AML-193 (cell line): ENCODE results near the gene ZIK1.
A peak's percentile ranks its signal among the peaks of the same experiment; 100 is the strongest.

Source experiments
- DNase-seq, 2 experiments: peaks; one replicate each; lab custom pipeline; 2025; lab: John Stamatoyannopoulos, UW

The ZIK1 gene

DNA sequence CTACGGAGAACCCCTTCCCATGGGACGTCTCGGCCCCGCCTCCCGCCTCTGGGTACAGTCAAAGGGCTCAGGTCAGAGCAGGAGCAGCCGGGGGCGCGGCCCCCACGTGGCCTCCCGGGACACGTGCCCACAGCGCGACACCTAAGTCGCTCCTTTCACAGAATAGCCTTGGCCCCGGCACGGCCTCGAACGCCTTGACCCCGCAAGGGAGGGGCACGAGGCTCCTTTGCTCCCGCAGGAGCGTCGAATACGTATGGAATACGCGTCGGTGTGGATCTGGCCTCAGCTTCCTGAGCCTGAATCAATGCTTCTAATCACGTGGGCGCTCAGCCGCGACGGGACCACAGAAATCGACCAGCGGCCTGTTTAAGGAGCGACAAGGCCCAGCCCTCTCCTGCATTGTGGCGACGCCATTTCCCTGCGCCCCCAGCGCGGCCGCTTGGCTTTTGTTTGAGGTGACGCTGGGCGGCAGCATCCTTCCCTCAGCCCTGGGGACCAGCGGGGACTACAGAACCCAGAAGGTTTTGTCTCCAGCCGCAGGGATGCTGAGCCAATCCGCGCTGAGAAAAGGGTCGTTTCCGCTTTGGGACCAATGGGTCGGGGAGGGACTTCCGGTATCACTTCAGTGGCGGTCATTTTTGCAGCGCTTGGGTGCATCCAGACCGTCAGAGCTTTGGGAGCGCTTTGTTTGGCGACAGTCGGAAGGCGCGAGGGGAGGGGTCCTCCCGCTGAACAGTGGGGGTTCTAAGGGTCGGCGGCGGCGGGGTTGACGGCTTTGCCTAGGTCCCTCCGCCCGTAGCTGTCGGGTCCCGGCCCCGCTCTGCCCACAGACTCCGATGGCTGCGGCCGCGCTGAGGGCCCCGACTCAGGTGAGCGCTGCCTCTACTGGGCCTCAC lies at the start of gene ZIK1:
TSS of gene ZIK1 (plus strand) at position 625 of the 896 bp plus-strand sequence. CDS start at position 837, 212 bp downstream.
- no peak for DNase-seq

GRCh38 chr19:57537953-57538547 lies 45.9 kb upstream of the ZIK1 start:
- DNase-seq: no peak

DNA sequence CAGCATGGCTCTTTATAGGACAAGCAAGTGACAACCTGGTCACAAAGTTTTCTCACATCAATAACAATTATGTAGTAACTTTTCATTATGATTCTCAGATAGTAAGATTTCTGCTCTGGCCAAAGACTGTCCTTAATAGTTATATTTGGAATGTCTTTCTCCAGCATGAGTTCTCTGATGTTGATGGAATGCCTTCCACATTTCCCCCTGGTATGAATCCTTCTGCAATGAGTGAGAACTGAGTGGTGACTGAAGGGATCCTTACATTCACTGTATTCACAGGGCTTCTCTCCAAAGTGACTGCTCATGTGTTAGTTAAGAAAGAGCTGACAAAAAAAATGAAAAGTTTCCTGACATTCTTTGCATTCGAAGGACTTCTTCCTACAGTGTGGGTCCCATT lies 37.4 kb upstream of the ZIK1 start:
- DNase-seq: no peak

DNA sequence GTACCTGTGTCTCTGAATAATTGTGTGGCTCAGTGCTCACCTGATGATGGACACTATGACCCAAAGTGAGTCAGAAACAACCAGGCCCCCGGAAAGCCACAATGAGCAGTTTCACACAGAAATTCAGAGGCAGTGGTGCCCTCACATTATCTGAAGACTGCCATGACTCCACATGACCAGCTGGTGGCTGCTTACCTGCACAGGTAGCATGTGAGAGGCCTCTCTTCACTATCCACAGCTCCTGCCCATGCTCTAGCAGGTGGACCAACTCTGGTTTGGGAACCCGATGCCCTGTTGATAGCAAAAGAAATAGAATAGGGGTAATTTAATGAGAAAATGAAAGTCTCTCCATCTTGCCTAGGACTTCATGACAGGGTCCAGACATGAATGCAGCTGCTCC lies 31.5 kb upstream of the ZIK1 start:
- no peak for DNase-seq

GRCh38 chr19:57557659-57558058 lies 26.3 kb upstream of the ZIK1 start:
- no peak for DNase-seq

DNA sequence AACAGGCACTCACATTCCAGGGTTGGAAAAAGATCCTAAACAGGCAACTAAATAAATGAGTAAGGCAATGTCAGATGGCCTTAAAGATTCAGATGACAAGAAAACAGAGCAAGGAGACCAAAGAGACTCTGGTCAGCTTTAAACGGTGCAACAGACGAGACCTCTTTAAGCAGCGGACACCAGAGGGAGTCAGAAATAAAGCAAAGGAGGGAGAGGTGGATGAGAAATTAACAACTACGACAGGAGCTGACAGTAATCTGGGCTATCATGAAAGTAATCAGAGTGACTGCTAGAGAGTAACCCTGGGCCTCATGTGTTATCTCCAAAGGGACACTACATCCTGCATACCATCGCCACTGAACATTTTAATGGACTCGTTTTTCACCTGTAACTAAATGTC lies 25.4 kb upstream of the ZIK1 start:
- DNase-seq: peak in 1 of 2 experiments; percentile 19

GRCh38 chr19:57559008-57559403 lies 24.9 kb upstream of the ZIK1 start:
- DNase-seq: peak; percentile 33 to 36

- peak; percentile 72 to 79 for DNase-seq
Measured at GRCh38 chr19:57559404-57560025, 24.4 kb upstream of the ZIK1 start, which contains the start of gene ZNF550. TSS of gene ZNF550 (minus strand) at chr19:57559863. CDS start at chr19:57559682, 181 bp downstream.

DNA sequence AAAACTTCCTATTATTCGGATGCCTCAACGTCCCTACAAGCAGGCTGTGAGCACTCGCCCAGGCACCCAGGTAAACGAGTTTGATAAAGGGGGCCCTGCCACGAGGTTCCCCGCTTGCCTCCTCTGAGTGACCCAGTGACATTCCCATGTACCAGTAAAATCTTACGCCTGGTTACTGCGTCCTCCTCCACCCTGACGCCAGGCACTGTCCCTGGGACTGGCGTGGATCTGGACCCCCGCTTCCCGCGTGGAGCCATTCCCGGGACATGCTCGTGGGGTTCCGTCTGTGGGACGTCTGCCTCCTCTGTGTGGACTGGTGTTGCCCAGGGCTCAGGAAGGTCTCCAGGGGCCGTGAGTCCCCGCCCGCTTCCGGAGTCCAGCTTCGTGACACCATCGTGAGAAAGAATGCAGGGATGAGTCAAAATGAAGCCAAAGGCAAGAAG lies 23.9 kb upstream of the ZIK1 start:
- no peak for DNase-seq

DNA sequence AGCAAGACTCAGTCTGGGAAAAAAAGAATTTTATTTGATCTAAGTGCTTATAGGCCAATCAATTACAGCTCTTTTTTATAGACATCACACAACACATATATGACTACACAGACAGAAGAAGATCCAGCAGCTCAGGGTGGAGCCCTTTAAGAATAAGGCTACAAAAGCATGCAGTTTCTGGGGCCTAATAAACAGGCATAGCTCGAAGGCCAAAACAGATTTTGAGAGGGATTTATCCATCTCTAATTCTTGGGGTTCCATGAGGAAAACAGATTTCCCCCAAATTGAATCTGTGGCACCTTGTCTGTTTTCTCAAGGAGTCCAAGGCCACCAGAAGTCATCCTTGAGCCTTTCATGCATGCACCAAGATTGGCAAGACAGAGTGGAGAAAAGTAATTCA lies 20.4 kb upstream of the ZIK1 start:
- no peak for DNase-seq

- DNase-seq: peak; percentile 3 to 6
Measured at GRCh38 chr19:57566396-57567265, 17.3 kb upstream of the ZIK1 start.

DNA sequence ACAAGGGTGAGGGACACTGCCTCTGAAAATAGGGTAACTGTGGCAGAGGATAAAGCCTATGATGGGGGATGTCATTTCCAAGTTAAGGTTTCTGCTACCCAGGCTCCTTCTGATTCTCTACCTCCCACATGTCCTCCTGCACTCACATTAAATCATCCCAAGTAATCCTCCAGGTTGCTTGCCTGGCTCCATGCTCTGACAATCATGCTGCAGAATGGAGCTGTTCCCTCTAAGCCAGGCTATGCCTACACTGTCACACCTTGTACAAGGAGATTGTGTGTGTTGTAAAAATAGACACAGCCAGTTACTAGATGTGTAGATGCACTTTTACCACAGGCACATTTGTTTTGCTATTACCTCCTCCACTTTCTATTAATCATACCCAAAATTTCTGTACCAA lies 13.2 kb upstream of the ZIK1 start:
- DNase-seq: no peak

- DNase-seq: no peak
Measured at GRCh38 chr19:57572415-57572947, 11.5 kb upstream of the ZIK1 start.

DNA sequence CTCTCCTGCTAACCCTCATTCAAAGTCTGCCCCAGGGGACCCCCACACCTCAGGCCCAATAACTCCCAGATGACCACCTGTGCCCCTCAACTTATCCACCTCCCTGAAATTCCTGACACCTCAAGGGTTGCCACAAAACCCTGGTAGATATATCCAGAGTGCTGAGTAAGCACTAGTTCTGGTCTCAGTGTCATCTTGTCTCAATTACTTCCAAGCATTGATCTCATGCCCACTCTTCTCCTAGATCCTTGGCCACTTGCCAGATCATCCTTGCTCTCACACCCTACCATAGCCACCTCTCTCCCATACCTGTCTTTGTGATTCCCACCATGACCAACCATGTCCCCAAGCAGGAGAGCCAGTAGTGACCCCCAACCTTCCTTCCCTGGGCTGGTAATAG lies 7.3 kb upstream of the ZIK1 start:
- DNase-seq: no peak

GRCh38 chr19:57578487-57579205 lies 5.3 kb upstream of the ZIK1 start, which contains the start of gene ZNF416:
TSS of gene ZNF416 (minus strand) at chr19:57578911. CDS start at chr19:57578704, 207 bp downstream.
- peak; percentile 97 to 98 for DNase-seq

- no peak for DNase-seq
Measured at GRCh38 chr19:57583104-57583520, 833 bp upstream of the ZIK1 start.

- no peak for DNase-seq
Measured at GRCh38 chr19:57587529-57587928, 3.6 kb downstream of the ZIK1 start.

DNA sequence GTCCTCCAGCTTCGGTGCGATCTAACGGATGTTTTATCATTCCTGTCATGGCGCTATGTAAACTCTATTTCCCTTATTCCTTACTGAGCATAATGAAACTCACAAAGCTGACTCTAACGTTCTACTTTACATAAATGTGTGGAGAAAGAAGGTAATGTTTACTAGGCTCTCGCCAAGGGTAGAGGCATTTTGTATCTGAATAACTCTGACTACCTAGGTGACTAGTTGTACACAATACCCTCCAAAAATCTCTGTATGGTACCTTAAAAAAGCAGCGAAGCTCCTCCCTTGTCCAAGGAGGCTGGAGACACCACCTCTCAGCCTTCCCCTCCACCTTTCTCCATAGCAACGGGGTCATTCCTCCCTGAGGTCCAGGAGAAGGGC lies 15.4 kb downstream of the ZIK1 start:
- no peak for DNase-seq

DNA sequence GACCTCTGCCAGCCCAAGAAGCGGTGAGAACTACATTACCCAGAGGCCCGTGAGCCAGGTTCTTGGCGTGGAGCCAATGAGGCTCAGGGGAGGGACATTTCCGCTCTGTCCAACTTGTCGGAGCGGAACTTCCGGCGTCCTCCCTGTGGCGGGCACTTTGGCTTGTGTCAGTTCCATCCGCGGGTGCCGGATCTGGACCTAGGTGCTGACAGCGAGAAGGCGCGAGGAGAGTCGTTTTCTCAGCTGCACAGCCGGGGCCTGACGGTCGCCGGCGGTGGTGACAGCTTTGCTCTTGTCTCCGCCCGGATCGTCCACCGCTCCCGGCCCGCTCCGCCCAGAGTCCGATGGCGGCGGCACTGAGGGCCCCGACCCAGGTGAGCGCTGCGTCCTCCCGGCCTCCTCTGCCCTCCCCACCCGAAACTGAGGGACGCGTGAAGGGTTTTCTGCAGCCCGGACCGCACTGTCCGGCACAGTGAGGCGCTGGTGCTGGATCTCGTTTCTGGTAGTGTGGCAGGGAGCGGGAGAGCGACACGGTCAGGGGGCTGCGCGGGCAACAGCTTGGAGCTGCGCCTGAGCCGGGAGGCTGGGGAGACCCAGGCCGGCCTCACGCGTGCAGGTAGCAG lies 15.9 kb downstream of the ZIK1 start, which contains the start of gene ZNF530:
TSS of gene ZNF530 (plus strand) at position 125 of the 623 bp plus-strand sequence. CDS start 4,461 bp downstream, outside the sequence.
- DNase-seq: peak; percentile 81 to 82

GRCh38 chr19:57606931-57607330 lies 23.0 kb downstream of the ZIK1 start:
- DNase-seq: no peak
